Activated gamma-delta T cell (primary cell): Measurements from ENCODE around the gene GALNT16.

Experiments
- DNase-seq: peaks from one replicate; lab custom pipeline; 2025; lab: John Stamatoyannopoulos, UW

GALNT16 gene

DNA sequence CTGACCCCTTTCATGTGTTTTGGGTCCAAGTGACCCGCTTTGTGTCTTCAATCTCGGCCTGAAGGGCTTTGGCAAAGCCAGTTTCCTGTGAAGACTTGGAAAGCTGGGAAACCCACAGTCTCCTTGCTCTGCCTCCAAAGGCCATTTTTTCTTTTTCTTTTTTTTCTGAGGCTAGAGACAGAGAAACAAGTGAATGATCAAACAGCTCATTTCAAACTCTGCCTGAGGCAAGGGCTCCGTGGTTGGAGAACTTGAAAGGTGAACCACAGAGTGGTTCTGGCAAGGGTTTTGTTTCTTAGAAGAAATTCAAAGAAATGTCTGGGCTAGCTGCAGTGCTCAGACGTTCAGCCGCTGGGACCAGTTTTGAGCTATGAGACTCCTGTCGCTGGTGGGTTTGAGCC, 75.4 kb downstream of the GALNT16 start:
- no peak for DNase-seq

- DNase-seq, result no peak
These were observed 78.0 kb downstream of the GALNT16 start for GRCh38 chr14:69337984-69338383.

DNA sequence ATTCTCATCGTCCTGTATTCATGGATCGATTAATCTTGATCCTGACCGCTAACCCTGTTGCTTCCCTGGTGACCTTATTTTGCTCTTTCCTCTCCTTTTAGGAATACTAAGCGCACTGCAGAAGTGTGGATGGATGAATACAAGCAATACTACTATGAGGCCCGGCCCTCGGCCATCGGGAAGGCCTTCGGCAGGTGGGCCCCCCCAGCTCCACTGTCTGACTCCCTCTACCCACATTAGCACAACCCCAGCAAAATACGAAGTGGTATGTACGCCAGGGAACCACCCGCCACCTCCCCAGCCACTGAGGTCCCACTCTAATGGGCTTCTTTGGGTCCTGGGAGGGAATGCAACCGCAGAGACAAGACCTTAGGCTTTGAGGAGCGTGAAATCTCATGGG, 79.5 kb downstream of the GALNT16 start:
- DNase-seq, result no peak

DNA sequence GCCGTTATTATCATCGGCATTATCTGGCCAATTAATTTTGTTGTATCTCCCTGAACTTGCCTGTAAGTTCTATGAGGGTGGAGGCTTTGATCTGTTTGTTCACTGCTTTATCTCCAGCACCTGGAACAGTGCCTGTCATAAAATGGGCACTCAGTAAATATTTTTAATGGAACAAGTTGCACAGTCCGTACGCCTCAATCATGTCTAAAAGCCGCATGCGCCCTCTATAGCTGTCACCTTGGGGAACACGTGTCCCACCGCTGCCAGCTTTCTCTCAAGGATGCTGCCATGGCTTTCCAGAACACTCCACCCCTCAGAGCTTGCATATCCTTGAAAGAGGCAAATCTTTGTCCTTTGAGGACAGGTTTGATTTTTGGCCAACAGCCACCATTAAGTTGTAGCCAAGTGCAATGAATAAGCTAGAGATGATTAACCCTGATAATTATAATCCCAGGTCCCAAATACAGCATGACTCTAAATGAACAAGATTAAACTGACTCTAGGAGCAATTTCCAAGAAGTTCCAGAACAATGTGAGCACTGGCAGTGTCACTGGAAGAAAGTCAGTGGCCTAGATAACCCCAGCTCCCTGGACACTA, 83.1 kb downstream of the GALNT16 start:
- no peak for DNase-seq

DNA sequence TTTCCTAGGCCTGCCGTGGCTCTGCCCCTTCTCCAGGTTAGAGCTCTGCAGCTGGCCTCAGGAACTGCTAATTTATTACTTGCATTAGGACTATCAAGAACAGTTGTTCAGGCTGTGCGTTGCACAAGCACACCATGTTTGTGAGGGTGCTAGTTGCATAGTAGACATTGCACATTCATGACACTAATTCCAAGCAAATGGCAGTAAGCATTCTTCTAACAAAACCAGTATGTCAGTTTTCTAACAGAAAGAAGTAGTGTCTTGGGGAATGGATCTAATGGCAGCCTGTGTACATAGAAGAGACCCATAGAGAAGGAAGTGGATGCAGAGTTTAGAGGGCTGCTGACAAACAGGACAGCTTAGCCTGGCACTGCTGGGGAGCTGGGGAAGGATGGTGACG, 84.2 kb downstream of the GALNT16 start:
- DNase-seq, result no peak

DNA sequence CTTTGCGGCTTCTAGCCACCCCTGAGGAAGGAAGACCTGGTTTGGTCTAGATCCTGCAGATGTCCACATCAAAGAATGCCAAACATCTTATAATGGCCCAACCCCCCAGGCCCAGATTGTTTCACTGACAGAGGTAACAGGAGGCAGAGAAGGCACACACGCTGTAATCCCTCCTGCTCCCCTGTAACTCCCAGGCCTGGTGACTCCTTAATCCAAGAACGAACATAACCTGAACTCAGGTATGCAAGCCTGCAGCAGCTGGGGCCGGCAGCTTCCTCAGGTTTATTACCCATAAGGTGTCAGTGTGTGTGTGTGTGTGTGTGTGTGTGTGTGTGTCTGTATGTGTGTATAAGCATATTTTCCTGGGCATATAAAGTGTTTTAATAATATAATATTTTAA, 85.4 kb downstream of the GALNT16 start:
- no peak for DNase-seq

DNA sequence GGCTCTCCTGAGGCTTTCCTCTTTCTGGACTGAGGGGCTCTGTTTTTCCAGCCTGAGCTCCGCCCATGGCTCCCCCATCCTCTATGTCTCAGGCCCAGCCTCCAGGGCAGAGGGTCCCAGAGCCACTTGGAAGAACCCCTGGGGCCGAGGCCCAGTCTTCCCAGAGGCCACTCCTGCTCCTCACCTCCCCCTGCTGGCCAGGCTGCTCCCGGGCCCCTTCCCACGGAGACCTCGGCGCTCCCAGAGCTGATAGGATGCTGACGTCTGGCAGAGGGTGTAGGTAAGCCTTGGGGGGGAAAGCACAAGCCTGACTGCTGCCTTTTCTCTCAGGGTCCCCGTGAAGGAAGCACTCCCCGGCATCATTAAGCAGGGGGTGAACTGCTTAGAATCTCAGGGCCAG, 86.8 kb downstream of the GALNT16 start:
- no peak for DNase-seq

- DNase-seq, result no peak
These were observed 89.3 kb downstream of the GALNT16 start for GRCh38 chr14:69349091-69349777.

DNA sequence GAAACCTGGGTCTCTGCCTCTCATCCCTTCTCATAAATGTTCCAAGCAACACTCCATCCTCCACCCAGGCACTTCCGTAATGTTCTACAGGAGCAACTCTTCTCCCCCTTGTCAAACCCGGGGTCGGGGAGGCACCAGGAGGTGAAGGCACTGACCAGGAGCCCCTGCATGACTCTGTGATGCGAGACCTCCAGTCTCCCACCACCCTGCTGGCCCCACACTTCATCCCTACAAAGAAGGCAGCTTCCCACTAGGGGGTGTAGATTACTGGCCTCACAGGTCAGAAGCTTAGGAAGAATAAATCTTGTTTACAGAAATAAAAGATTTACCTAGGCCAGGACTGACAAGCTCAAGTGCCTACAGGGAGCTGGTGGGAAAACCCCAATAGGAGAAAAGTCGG, 90.9 kb downstream of the GALNT16 start:
- DNase-seq, result no peak

DNA sequence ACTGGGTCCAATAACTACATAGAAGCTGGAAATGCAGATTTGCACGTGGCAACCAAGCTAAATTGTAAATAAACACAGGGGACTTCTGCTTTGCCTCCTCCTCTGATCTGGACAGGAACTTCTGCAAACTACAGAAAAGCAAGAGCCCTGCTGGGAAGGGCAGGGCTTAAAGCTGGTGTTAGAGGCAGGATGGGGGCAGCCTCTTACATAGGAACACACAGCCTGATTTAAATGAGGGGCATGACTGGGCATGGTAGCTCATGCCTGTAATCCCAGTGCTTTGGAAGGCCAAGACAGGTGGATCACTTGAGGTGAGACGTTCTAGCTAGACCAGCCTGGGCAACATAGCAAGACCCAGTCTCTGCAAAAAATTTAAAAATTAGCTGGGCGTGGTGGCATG, 91.4 kb downstream of the GALNT16 start:
- no peak for DNase-seq

DNA sequence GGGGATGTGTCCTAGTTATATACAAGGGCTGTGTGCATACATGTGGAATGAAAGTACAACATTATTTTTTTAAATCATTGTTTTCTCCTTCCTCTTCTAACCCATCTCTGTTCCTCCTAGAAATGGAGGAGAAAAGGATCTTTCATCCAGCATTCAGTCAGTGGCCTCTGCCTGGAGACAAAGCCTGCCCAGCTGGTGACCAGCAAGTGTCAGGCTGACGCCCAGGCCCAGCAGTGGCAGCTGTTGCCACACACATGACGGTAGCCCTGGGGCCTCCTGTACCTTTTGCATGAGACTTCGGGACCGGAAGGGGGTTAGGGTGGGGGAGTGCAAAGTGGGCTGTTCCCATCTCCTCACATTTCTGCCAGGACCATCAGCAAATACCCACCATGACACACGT, 92.0 kb downstream of the GALNT16 start:
- no peak for DNase-seq

DNA sequence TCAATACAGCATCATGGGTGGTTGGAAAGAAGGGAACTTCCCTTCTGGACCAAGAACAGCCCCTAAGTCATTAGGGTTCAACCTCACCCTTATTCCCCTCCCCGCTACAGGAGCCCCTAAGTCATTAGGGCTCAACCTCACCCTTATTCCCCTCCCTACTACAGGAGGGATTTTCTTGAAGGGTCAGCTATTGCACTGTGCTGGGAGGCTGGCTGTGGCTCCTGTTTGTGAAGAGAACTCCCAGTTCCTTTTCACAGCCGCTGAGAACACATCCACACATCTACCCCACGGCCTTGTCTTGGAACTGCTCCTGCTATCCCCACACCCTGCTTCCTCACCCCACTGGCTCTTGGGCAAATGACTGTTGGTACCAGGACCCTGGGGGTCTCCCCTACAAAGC, 93.2 kb downstream of the GALNT16 start:
- no peak for DNase-seq

GRCh38 chr14:69354383-69355153, 94.6 kb downstream of the GALNT16 start:
- no peak for DNase-seq

DNA sequence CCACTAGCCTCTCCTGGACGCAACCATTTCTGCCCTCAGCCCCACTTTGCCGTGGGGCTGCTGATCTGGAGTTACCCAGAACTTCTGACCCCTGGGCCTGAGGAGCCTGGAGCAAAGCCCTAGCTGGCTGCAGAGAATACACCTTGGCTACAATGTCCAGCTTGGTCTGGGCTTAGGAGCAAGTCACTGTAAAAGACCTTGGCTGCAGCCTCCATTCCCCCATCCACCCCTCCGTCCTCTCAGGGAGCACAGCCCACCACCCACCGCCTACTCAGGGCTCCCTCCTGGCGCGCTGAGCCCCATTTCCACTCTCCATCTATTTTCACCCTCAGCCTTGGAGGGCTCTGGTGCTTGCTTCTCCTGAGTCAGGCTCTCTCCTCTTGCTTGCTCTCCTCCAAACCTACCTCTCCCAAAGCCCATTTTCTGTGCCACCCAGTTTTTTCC, 95.2 kb downstream of the GALNT16 start:
- no peak for DNase-seq

- no peak for DNase-seq
These were observed 95.8 kb downstream of the GALNT16 start for GRCh38 chr14:69355607-69356281.

DNA sequence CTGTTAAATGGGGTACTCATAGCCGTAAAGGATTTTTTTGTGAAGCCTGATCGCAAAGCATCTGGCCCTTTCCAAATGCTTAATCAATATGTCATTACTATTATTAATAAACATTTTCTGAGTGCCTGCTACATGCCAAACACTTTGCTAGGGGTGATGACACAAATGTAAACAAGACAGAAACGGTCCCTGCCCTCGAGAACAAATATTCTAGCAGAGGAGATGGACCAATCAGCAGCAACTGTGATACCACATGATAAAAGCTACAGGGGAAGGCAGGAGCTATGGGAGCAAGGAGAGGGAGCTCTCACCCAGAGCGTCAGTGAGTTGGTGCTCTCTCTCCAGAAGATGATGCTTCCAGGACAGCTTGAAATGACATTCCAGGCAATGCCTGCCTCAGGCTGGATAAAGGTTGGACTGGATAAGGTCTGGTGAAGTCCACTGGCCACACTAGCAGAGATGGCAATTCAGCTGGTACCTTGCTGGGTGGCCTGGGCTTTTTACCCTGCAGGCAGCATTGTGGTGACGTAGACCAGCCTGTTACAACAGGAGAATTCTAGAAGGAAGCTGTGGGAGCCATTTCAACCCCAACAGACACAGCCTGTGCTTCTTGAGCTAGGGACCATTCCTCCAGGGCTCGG, 97.1 kb downstream of the GALNT16 start:
- DNase-seq, result no peak

DNA sequence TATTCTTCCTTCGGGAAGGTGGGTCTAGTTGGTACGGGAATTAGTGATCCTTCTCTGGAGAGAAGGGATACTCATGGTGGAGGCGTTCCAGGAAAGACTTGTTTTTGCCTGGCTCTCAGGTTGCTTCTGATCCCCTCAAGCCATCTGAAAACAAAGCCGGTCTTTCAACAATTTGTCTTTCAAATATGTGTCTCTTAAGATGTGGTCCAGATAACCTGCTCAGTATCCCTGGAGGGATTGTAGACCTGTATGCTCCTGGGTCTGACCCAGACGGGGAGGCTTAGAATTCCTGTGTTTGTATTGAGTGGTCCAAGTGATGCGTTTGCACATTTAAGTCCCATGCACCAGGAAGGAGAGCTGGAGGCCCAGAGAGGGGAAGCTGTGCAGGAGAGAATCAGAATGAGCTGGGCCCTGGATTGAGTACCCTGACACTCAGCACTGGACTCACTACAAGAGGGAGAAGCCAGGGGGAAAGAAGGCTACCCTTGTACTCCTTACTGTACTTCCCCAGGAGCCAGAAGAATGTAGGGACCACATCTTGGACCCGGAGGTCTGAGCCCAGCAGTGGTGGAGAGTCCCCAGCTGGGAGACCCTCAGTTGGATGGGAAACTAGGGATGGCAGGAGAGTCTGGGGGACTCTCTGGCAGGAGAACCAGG, 97.7 kb downstream of the GALNT16 start:
- DNase-seq, result no peak

GRCh38 chr14:69358233-69358963, 98.4 kb downstream of the GALNT16 start:
- DNase-seq, result no peak

DNA sequence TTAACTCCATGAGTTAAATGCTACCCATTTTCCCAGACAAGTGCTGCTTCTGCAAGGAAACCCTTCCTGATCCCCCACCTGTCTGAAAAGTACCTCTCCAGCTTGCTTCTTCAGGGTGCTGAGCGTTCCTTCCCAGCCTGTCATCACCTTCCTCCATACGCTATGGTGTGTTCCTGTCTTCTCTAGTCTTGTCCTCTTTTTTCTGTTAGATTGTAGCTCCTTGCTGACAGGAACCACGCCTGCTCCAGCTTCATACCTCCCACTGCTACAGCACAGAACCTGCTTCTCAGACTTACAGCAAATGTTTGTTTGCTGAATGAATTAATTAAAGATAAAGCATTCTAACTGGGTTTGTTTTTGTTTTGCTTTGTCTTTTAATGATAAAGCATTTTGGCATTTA, 99.0 kb downstream of the GALNT16 start:
- DNase-seq, result no peak

GRCh38 chr14:69360438-69361108, 100.6 kb downstream of the GALNT16 start:
- DNase-seq, result no peak
